IPS-NIHi7 (cell line): ENCODE results near the gene LRRC31.

Experiments used
- DNase-seq: peaks from one replicate; pipeline ENCODE4 v3.0.0; 2012; ENCODE audit warnings: mixed read lengths; ENCODE audit errors: extremely low spot score

Gene LRRC31

DNA sequence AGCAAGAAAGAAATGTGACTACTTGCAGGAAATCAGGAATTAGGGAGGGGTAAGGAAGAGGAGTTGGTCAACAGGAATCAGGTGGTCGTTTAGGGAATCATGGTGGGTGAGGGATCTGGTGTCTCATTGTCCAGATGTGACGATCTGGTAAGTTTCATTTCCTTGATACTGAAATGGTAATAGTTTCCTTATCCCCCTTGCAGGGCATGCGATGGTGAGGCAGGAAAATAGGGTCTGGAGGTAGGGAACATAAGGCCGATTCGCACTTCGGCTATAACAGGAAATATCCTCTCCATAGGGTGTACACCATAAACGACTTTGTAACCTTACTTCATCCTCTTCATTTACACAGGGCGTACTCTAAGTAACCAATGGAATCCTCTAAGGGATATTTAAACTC lies 56.5 kb downstream of the LRRC31 start:
- DNase-seq, result no peak

DNA sequence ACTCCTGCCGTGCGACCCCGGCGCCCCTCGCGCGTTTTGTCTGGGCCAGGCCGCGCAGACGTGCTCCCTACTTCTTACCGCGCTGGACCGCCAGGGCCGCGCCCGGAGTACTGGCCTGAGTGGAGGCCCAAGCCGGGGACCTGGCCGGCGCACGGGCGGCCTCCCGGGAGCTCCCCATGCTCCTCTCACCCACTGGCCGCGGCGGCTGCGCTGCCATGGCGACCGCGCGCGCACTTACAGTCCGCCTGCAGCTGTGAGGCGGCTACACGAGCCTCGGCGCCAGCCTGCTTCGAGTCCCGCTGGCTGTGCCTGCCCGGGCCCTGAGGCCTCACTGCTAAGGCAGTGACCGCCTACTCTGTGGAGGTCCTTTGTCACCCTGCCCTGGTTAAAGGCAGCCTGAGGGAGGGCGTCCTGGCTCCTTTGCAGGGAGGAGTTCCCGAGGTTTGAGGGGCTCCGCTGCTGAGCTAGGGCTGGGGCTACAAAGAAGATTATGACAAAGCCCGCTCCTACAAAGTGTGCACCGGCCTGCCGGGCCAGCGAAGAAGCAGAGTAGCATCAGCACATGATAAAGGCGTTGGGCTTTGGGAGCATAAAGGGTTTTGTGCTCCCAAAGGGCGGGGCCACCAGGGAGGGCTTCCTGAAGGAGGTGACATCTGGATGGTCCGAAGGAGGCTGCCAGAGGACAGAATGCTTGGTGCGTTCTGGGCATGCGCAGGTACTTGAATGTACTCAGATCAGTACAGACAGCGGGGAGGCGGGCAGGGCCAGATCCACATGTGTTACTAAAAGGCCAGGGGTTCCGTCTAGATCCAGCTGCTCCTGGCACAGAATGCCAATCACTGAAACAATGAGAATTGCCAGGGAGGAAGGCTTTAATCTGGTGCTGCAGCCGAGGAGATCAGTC lies 57.2 kb downstream of the LRRC31 start, which contains the start of the genes LRRC34 and LRRIQ4:
TSS of gene LRRC34 (minus strand) at position 573 of the 904 bp plus-strand sequence. CDS start at position 217, 356 bp downstream.
TSS of gene LRRIQ4 (plus strand) at position 539 of the 904 bp plus-strand sequence. CDS start 9,052 bp downstream, outside the sequence.
- DNase-seq, result peak; percentile 80

DNA sequence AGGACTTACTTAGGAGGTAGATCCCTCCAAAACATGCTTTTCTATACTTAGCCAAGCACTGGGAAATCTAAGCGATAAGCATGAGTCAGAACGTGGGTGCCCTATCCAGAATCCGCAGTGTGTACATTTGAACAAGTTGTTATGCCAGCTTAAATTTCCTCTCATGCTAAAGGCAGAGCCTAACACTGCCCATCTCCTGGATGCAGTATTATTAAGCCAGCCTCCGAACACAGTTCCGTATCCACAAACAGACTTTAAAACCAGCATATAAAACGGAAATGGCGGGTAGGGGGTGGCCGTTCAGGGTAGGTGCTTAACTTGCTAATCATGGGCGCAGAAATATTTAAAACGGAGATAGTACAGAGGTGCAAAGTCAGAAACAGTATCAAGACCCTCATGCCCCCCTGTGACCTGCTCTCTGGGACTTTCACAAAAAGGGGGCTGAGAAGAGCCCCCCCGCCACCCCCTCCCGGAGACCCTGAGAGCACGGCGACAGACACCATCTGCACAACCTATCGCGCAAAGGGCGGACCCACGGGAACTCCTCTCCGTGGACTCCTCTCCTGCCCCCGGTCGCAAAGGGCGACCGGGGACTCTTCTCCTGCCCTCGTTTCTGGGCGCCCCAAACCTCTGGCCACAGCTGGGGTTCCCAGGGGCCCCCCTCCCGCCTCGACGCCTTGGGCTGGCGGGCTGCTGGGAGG lies 58.0 kb downstream of the LRRC31 start:
- peak; percentile 18 for DNase-seq

DNA sequence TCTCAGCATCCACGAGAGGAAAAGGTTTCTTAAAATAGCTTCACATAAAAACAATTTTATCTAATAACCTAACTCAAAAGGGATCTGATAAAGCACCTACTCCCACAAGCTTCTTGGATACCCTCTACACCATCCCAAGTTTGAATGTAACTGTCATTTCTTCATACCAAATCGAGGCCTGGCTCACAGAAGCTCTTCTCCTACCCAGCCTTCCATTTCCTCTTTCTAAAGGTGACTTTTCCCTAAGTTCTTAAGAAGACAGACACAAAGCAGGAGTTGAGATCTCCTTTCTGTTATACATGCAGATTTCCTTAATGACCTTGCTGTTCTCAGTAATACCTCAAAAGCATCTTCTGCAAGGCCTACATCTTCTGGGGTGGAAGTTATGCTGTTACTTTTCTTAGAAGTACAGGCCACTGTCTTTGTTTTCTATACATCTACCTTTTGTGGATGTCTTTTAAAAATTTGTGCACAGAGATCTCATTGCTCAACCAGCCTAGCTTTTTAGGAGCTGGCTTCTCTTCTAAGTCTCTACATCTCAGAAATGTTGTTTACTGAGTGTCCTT lies 60.4 kb downstream of the LRRC31 start:
- DNase-seq, result no peak

DNA sequence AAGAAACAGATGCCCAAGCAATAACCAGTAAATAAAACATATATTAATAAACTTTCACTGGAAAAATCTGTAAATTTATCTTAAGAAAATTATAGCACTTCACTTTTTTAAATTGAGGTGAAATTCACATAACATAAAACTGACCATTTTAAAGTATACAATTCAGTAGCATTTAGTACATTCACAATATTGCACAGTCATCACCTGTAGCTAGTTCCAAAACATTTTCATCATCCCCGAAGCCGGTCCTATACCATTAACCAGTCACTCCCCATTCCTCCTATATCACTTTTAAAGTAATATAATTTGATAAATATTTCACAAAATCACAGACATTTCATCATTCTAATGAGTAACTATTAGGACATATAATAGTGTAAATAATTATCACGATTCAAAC lies 65.1 kb downstream of the LRRC31 start:
- DNase-seq, result no peak

DNA sequence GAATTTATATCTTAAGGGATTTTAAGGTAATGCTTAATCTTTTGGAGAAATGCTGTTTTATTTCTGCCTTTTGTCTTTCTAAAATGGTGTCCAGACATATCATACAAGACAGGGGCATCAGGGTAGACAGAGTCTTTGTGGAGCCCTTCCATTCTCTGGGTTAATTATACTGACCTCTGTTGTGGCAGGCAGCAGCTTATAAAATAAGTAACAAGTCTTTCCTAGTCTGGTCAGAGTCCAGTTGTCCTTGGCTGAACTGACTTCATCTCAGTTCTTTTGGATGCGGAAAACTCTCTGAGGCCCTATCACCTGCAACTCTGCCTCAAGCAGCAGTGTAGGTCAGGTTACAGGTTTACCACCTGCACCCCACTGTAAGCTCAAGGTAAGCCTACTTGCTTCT lies 77.4 kb downstream of the LRRC31 start:
- DNase-seq, result no peak

DNA sequence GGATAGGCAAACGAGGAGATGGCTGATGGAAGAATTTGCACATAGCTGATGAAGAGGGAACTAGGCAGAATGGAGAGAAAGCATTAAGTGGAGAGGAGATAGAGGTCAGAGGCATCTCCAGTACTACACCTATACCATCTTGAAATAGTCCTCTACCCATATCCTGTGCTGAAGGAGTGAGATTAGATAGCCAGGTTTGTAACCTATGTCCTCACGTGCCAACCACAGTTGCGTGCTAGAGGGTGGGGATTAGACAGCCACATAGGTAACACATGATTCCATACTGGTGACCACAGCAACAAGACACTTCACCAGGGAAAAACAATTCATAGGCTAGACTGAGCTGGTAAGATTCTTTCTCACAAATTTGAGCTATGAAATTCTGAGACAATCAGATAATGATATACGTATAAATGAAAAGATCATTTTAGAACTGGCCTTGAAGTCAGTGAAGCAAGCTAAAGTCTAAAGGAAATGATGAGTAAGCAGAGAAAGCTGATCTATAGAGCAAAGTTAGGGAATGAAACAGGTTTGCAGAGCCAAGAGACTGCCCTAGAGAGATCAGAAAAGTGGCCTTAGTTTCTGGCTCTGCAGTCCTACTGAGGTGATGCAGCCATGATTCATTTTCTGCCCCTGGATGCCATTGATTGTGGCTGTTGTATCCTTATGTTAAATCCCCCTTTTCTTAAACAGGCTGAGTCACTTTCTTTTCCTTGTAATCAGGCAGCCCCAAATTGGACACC lies 78.9 kb downstream of the LRRC31 start:
- DNase-seq, result no peak

DNA sequence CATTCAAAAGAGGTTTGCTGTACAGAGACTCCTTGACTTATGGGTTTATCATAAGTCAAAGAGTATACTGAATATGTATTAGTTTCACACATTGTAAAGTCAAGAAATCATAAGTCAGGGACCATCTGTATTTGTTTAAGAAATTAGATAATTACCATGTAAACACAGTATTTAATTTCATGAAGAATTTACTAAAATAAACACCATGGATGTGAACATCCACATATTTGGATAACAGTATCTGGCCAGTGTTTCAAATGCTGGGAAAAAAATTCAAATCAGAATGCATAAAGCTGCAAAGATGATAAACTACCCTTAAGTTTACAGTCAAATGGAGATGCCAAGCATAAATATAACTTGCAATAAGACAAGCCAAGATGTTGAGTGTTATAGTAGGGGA lies 79.5 kb downstream of the LRRC31 start:
- DNase-seq, result no peak
